ENCODE measurements around the gene TTC16. TPM values are rescaled to one million over a fixed set of nuclear protein-coding genes. Genes with fewer than 3 reads are reported as not detected.

TTC16 gene
- total RNA-seq, 1 experiment from 2014 or later = not detected

GRCh38 chr9:127683723-127684122, 32.2 kb upstream of the TTC16 start:
- Histone ChIP-seq H3K4ac (ENCODE audit: low read depth, low read length) (no peak overlapping the region), H3K4me2 (ENCODE audit: insufficient read depth, insufficient read length, low read length) (no peak overlapping the region), H3K27me3 (ENCODE audit: insufficient read depth, low read length) (no peaks in the 10 kb centered on the region), H3K14ac (ENCODE audit: insufficient read depth, low read length) (no peak overlapping the region), H3K79me2 (ENCODE audit: insufficient read depth, low read length) (no peaks in the 10 kb centered on the region), H4K5ac (ENCODE audit: insufficient read length, low read depth, low read length) (no peak overlapping the region), H3K27ac (ENCODE audit: insufficient read length, low read depth, low read length) (no peak overlapping the region), H4K8ac (replicated peaks; ENCODE audit: insufficient read length, low read depth, low read length) (no peak overlapping the region), H2BK12ac (ENCODE audit: insufficient read length, low read depth, low read length) (no peak overlapping the region), H3K4me1 (ENCODE audit: insufficient read depth, low read length) (no peaks in the 10 kb centered on the region), H3K9ac (ENCODE audit: extremely low read depth, insufficient read length, low read length) (no peak overlapping the region), H2BK15ac (ENCODE audit: low read depth, low read length) (no peak overlapping the region), H2AK5ac (ENCODE audit: insufficient read length, low read length) (no peak overlapping the region), H3T11ph (ENCODE audit: low read length) (no peak overlapping the region), H4K91ac (ENCODE audit: insufficient read length, low read depth, low read length) (no peak overlapping the region), H2AFZ (ENCODE audit: low read length) (no peak overlapping the region), H3K18ac (ENCODE audit: insufficient read length, low read depth, low read length) (no peak overlapping the region), H3K23me2 (ENCODE audit: insufficient read length, low read depth, low read length, poor library complexity, severe bottlenecking) (no peaks in the 10 kb centered on the region), H3K79me1 (ENCODE audit: insufficient read depth, low read depth, low read length, poor library complexity, severe bottlenecking) (no peaks in the 10 kb centered on the region), H3K23ac (ENCODE audit: insufficient read length, low read depth, low read length) (no peak overlapping the region), H3K9me3 (ENCODE audit: control insufficient read depth, low read depth, low read length) (no peaks in the 10 kb centered on the region), H2BK5ac (ENCODE audit: insufficient read length, low read length) (no peak overlapping the region), H4K20me1 (ENCODE audit: control insufficient read depth, insufficient read depth, insufficient read length) (no peaks in the 10 kb centered on the region), H3K56ac (ENCODE audit: insufficient read length, low read depth, low read length) (no peak overlapping the region), H2BK20ac (ENCODE audit: low read depth, low read length, poor library complexity, severe bottlenecking) (no peak overlapping the region), H2BK120ac (ENCODE audit: low read depth, low read length, poor library complexity, severe bottlenecking) (no peak overlapping the region)
- H3K27me3 Mint-ChIP-seq (ENCODE audit: low read depth) = no peaks in the 10 kb centered on the region
- WGBS (ENCODE audit: extremely low coverage, insufficient read length, low lambda C conversion rate) = no CpG with 5 or more reads among the region's 5 CpGs
- H3K9me3 Mint-ChIP-seq = no peaks in the 10 kb centered on the region
- no peak for DNase-seq
- no peak overlapping the region for H3K4me3 Mint-ChIP-seq
- no peak for TF ChIP-seq CTCF (conservative IDR thresholded peaks at IDR 0.05)
- H3K27ac Mint-ChIP-seq = no peak overlapping the region; a peak in 1 of 7 replicates
- H3K36me3 Mint-ChIP-seq (ENCODE audit: insufficient read depth in 1 of 3, low read depth in 3 of 3) = peaks cover 22 to 43% (median 33%) of the 10 kb centered on the region in 3 experiments; a peak in 6 of 7 replicates
- no peaks in the 10 kb centered on the region for H3K4me1 Mint-ChIP-seq
